Lung (tissue), 12 donors: ENCODE measurements around the gene LRRC40. TPM values are rescaled to one million over a fixed set of nuclear protein-coding genes. Genes with fewer than 3 reads are reported as not detected.

Experiments used
- ATAC-seq: fragments of 200-7000 bp; cut with Tn5 transposase; one replicate; pipeline ENCODE4 v1.9.1; 2020; ENCODE audit warnings: moderate number of reproducible peaks; ENCODE audit not compliant: insufficient read depth, low FRiP score
- DNase-seq, 3 donors: peaks; one replicate each; pipeline ENCODE4 v3.0.0-alpha.2; 2013 to 2017
- H3K27ac ChIP-seq, 2 donors: one replicate each; pipeline ENCODE4 v1.5.1; 2013; ENCODE audit warnings: mild to moderate bottlenecking in 2 of 2, moderate library complexity in 2 of 2, control low read depth in 1 of 2, inconsistent platforms in 1 of 2, low read depth in 1 of 2, low read length in 1 of 2
- H3K27me3 ChIP-seq, 3 donors: one replicate each; pipeline ENCODE4 v1.5.1; 2013; ENCODE audit warnings: low read length in 2 of 3; ENCODE audit not compliant: control insufficient read depth in 3 of 3, insufficient read depth in 3 of 3
- H3K36me3 ChIP-seq, 4 donors: one replicate each; pipeline ENCODE4 v1.5.1; 2013; ENCODE audit warnings: low read length in 4 of 4, mild to moderate bottlenecking in 1 of 4, moderate library complexity in 1 of 4; ENCODE audit not compliant: control insufficient read depth in 4 of 4, insufficient read depth in 4 of 4
- H3K4me1 ChIP-seq, 5 donors: one replicate each; pipeline ENCODE4 v1.5.1; 2013; ENCODE audit warnings: low read length in 5 of 5, mild to moderate bottlenecking in 2 of 5, moderate library complexity in 1 of 5; ENCODE audit not compliant: control insufficient read depth in 5 of 5, insufficient read depth in 5 of 5
- H3K4me3 ChIP-seq: one replicate; pipeline ENCODE4 v1.5.1; 2013; ENCODE audit warnings: mild to moderate bottlenecking, control low read depth, moderate library complexity
- H3K9ac ChIP-seq, 2 donors: one replicate each; pipeline ENCODE4 v1.5.1; 2013; ENCODE audit warnings: low read length in 2 of 2, control low read depth in 1 of 2; ENCODE audit not compliant: insufficient read depth in 1 of 2
- H3K9me3 ChIP-seq, 4 donors: one replicate each; pipeline ENCODE4 v1.5.1; 2013; ENCODE audit warnings: low read length in 3 of 4, mild to moderate bottlenecking in 1 of 4, moderate library complexity in 1 of 4; ENCODE audit not compliant: control insufficient read depth in 4 of 4, insufficient read depth in 3 of 4
- WGBS, 2 donors: extraction: QIAGEN DNeasy Blood & Tissue Kit; methylation state at CpG; one replicate each; pipeline ENCODE4 v1.1.7; 2013; 5-methylcytosine and 5-hydroxymethylcytosine counted together
- polyA plus RNA-seq, 2 donors: library from polyadenylated mRNA; stranded (reverse); fragments of 200-250 nt; gene quantifications; one replicate each; pipeline ENCODE4 v1.2.1, GENCODE V29; 2013
- total RNA-seq, 2 donors: library from RNA; depleted of rRNA in 1 of 2; stranded (reverse); fragments of >200 nt in 1 of 2; gene quantifications; one replicate each; pipeline ENCODE4 v1.2.1, GENCODE V29; 2014 to 2021
- TF ChIP-seq, protein P1 (sequence below): IDR thresholded peaks from 2 replicates; pipeline ENCODE4 v1.5.1; 2012; ENCODE audit warnings: mild to moderate bottlenecking; ENCODE audit errors: control extremely low read depth, extremely low read depth
- donor health status: control.
- donor health status: control.
- donor health status: Bipolar disorder and iron deficiency.
- donor health status: healthy.
- donor health status: DM: yes; HTN: yes; CAD: no.

Gene LRRC40
- total and polyA plus RNA-seq, 4 donors, result 7.5 to 24.6 (median 10.6) TPM

DNA sequence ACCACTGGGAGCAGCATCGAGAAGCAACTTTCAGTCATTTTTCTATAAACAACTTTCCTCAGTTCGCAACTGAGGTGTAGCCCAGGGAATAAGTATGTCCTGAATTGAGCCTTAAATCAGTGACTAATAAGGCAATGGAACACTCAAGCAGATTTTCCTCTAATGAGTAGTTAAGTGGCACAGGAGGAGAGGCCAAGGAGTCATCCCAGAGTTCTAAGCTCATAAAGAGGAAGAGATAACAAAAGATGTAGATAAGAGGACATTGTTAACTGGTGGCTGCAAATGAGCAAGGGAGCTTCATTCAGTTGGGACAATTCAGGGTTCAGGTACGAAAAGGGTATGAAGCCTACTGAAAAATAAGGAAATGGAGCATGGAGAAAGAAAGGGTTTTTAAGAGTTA lies 64.5 kb downstream of the LRRC40 start:
- WGBS, 2 donors, result 76 to 80% methylated on average over 3 of the region's 3 CpGs
- peaks cover 0 to 38% (median 8%) of the 10 kb centered on the region in 5 donors for H3K4me1 ChIP-seq
- TF ChIP-seq, protein P1, sequence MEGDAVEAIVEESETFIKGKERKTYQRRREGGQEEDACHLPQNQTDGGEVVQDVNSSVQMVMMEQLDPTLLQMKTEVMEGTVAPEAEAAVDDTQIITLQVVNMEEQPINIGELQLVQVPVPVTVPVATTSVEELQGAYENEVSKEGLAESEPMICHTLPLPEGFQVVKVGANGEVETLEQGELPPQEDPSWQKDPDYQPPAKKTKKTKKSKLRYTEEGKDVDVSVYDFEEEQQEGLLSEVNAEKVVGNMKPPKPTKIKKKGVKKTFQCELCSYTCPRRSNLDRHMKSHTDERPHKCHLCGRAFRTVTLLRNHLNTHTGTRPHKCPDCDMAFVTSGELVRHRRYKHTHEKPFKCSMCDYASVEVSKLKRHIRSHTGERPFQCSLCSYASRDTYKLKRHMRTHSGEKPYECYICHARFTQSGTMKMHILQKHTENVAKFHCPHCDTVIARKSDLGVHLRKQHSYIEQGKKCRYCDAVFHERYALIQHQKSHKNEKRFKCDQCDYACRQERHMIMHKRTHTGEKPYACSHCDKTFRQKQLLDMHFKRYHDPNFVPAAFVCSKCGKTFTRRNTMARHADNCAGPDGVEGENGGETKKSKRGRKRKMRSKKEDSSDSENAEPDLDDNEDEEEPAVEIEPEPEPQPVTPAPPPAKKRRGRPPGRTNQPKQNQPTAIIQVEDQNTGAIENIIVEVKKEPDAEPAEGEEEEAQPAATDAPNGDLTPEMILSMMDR, result no peak
- H3K4me3 ChIP-seq, result no peak overlapping the region
- peak overlapping the region in 1 of 2 donors; percentile 46 for H3K9ac ChIP-seq
- no peak for DNase-seq
- H3K9me3 ChIP-seq, result no peaks in the 10 kb centered on the region
- ATAC-seq, result no peak
- H3K27ac ChIP-seq, result no peak overlapping the region
- no peaks in the 10 kb centered on the region for H3K27me3 ChIP-seq
- peaks cover 0 to 4% (median 2%) of the 10 kb centered on the region in 4 donors for H3K36me3 ChIP-seq

DNA sequence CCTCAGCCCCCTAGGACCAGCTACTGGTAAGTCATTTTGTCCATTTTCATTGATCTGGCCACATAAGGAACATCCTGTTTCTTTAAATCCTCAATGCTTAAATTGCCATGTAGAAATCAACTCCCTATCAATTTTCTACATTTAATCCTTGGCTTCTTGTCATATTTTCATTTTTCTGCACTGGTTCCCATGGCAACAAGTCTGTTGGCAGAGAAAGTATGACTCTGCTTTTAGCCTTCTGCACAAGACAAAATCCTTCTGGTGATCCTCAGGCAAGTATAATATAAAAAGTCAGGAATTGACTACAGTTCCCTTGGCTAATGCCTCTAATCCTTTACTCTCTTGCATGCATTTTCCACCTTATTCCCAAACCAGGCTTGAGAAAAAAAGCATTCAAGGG lies 65.0 kb downstream of the LRRC40 start:
- no peak for ATAC-seq
- Histone ChIP-seq H3K9ac (peak overlapping the region in 1 of 2 donors; percentile 46), H3K4me3 (no peak overlapping the region), H3K36me3 (peaks cover 0 to 4% (median under 1%) of the 10 kb centered on the region in 4 donors), H3K27ac (no peak overlapping the region), H3K27me3 (no peaks in the 10 kb centered on the region), H3K4me1 (peaks cover 0 to 38% (median 8%) of the 10 kb centered on the region in 5 donors), H3K9me3 (no peaks in the 10 kb centered on the region)
- TF ChIP-seq, protein P1, result no peak
- DNase-seq, result peak; percentile 82 to 98 (median 98)

DNA sequence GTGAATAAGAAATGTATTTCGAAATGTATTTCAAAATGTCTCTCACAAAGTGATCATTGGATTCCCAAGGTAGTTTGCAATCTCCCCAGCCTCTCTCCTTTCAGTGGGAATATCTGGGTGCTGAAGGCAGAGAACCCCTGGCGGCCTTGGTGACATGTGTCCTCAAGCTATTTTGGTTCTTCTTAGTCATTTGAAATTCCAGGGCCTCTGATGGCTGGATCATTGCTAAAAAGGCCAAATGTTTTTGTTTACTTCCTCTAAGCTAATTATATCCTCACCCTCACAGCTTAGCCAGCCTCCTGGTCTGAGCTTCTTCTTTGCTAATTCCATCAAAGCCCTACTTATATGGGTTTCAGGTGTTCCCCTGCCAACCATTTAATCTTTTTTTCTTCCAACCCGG lies 71.2 kb downstream of the LRRC40 start:
- Histone ChIP-seq H3K36me3 (no peaks in the 10 kb centered on the region), H3K27me3 (peaks cover 0 to 3% (median 0%) of the 10 kb centered on the region in 3 donors), H3K4me3 (no peak overlapping the region), H3K27ac (no peak overlapping the region), H3K4me1 (peaks cover 0 to 14% (median 3%) of the 10 kb centered on the region in 5 donors), H3K9me3 (no peaks in the 10 kb centered on the region), H3K9ac (no peak overlapping the region)
- TF ChIP-seq, protein P1, result no peak
- WGBS, 2 donors, result 65 to 84% methylated on average over 3 of the region's 3 CpGs
- ATAC-seq, result no peak
- DNase-seq, result peak in 1 of 3 donors; percentile 7

DNA sequence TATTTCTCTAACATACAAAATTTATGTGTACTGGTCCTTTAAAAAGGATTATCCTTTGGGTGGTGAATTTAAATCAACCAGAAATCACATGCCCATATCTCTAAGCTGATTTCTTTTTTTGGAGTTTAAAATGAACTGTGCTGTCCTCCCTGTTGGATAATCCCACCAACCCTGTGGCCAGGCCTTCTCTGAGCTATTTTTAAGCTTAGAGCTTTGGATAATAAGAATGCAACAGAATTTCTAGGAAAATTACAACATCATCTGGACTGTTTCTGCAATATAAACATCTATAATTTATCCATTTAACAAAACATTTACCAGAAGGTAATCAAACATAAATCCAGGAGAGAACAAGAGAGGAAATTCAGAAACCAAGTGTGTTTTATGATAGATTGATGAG lies 88.3 kb downstream of the LRRC40 start:
- Histone ChIP-seq H3K4me1 (peaks cover 0 to 7% (median 0%) of the 10 kb centered on the region in 5 donors), H3K4me3 (no peak overlapping the region), H3K9ac (no peak overlapping the region), H3K36me3 (no peaks in the 10 kb centered on the region), H3K27ac (no peak overlapping the region), H3K27me3 (no peaks in the 10 kb centered on the region), H3K9me3 (no peaks in the 10 kb centered on the region)
- no peak for ATAC-seq
- TF ChIP-seq, protein P1, result no peak
- DNase-seq, result peak in 2 of 3 donors; percentile 64 to 83
